Body of pancreas (tissue), 4 donors: ENCODE data around the gene SCP2.

Experiments
- POLR2A ChIP-seq, 3 donors: fragments of 450-650 bp; IDR thresholded peaks; one replicate each; pipeline ENCODE4 v1.6.1; 2016; ENCODE audit warnings: antibody characterized with exemption in 3 of 3, mild to moderate bottlenecking in 2 of 3
- TF ChIP-seq, protein P1 (sequence below), 7 experiments: fragments of 450-650 bp in 4 of 7; fragments of 200-600 bp in 3 of 7; sonication (generic) in 3 of 7; IDR thresholded peaks; one replicate each; pipeline ENCODE4 v1.5.1; 2016 to 2019; ENCODE audit warnings: antibody characterized with exemption in 7 of 7

- TF ChIP-seq, protein P1, sequence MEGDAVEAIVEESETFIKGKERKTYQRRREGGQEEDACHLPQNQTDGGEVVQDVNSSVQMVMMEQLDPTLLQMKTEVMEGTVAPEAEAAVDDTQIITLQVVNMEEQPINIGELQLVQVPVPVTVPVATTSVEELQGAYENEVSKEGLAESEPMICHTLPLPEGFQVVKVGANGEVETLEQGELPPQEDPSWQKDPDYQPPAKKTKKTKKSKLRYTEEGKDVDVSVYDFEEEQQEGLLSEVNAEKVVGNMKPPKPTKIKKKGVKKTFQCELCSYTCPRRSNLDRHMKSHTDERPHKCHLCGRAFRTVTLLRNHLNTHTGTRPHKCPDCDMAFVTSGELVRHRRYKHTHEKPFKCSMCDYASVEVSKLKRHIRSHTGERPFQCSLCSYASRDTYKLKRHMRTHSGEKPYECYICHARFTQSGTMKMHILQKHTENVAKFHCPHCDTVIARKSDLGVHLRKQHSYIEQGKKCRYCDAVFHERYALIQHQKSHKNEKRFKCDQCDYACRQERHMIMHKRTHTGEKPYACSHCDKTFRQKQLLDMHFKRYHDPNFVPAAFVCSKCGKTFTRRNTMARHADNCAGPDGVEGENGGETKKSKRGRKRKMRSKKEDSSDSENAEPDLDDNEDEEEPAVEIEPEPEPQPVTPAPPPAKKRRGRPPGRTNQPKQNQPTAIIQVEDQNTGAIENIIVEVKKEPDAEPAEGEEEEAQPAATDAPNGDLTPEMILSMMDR (IDR thresholded peaks at IDR 0.05), result no peak
- no peak for TF ChIP-seq POLR2A (IDR thresholded peaks at IDR 0.05)
These were observed 142.7 kb downstream of the SCP2 start for GRCh38 chr1:53069663-53070327.
